Activated naive CD4-positive, alpha-beta T cell treated with anti-CD3 and anti-CD28 coated beads, Interleukin-2, amount 50 U/mL, for 24 hours (primary cell): ENCODE results near the gene MYO5C.
A peak's percentile ranks its signal among the peaks of the same experiment; 100 is the strongest.

ENCODE experiments used
- H3K27ac Mint-ChIP-seq: one replicate; pipeline ENCODE4 v1.8.0; 2021; ENCODE audit warnings: mild to moderate bottlenecking, mixed read lengths
- H3K27me3 Mint-ChIP-seq: one replicate; pipeline ENCODE4 v1.8.0; 2021; ENCODE audit warnings: mixed read lengths
- H3K36me3 Mint-ChIP-seq: one replicate; pipeline ENCODE4 v1.8.0; 2021; ENCODE audit warnings: mixed read lengths
- H3K4me1 Mint-ChIP-seq: one replicate; pipeline ENCODE4 v1.8.0; 2021; ENCODE audit warnings: mixed read lengths
- H3K4me3 Mint-ChIP-seq: one replicate; pipeline ENCODE4 v1.8.0; 2021; ENCODE audit warnings: mild to moderate bottlenecking, mixed read lengths
- H3K9me3 Mint-ChIP-seq: one replicate; pipeline ENCODE4 v1.8.0; 2021; ENCODE audit warnings: mixed read lengths

The MYO5C gene

DNA sequence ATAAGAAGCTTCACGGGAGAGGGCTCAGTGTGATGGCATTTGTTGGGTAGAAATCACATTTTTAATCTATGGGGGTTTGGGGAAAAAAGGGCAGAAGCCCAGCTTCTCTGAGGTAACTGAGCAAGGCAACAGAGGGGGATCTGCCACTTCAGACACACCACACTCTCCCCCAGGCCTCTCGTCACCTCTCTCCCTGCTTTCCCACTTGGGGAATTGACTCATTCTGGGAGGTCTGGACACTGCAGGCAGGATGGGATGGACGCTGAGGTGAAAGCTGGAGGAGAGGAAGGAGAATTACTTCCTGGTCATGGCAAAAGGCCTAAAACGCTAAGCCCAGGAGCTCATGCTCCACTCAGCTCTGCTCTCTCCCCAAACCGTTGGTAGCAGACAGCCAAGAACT lies 33.2 kb downstream of the MYO5C start:
- Mint-ChIP-seq H3K4me1 (peaks cover 34% of the 10 kb centered on the region), H3K27me3 (no peaks in the 10 kb centered on the region), H3K9me3 (no peaks in the 10 kb centered on the region), H3K4me3 (peak overlapping the region; percentile 66), H3K27ac (peak overlapping the region; percentile 87), H3K36me3 (no peaks in the 10 kb centered on the region)

DNA sequence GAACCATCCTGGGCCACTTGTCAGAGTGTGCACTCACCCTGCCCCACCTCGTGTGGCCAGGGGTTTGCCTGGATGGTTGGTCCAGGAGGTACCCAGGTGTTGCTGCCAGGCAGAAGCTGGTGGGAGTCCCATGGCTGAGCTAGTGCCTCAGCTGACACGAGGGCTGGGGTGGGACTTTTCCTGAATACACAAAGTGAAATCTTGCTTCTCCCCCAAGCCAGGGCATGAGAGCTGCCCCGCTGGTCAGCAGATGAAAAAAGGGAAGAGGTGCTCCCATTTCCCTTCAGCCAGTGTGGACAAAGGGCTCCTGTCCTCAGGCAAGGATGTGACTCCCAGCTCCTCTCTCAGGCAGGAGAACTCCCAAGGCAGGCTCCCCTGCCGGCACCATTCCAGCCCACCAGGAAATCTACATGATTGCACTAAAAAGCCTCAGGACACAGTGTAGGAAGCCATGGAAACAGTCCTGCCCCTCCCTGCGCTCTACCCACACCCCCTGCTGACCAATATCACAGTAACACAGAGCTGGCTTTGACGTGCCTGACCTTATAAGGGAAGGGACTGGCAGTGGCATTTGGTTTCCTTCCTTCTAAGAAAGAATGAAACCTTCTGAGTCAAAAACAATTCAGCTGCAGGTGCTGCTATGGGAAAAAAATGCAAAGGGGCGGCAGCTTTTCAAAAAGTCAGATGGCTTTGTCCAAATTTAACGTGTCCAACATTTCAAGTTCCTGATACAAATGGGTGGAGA lies 33.9 kb downstream of the MYO5C start:
- peak overlapping the region; percentile 87 for H3K27ac Mint-ChIP-seq
- peak overlapping the region; percentile 66 for H3K4me3 Mint-ChIP-seq
- H3K36me3 Mint-ChIP-seq = no peaks in the 10 kb centered on the region
- H3K9me3 Mint-ChIP-seq = no peaks in the 10 kb centered on the region
- H3K4me1 Mint-ChIP-seq = peaks cover 34% of the 10 kb centered on the region
- no peaks in the 10 kb centered on the region for H3K27me3 Mint-ChIP-seq

DNA sequence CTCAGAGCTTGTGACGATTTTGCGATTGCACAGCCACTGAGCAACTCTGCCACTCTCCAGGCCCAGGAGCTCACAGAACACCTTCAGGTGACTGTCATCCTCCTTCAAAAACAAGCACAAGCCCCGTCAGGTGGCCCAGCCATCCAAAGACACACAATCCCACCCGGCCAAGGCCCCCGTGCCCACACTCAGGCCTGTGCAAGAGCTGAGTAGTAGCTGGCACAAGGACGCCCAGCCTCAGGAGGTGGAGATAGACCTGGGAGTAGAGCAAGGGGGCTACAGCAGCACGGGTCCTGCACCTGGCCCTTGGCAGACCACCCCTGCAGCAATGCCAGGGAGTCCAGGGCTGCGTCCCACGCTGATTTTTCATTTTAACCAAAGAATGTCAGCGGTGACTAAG lies 34.6 kb downstream of the MYO5C start:
- H3K4me3 Mint-ChIP-seq = no peak overlapping the region
- no peak overlapping the region for H3K27ac Mint-ChIP-seq
- no peaks in the 10 kb centered on the region for H3K36me3 Mint-ChIP-seq
- H3K9me3 Mint-ChIP-seq = no peaks in the 10 kb centered on the region
- H3K27me3 Mint-ChIP-seq = no peaks in the 10 kb centered on the region
- H3K4me1 Mint-ChIP-seq = peaks cover 38% of the 10 kb centered on the region

DNA sequence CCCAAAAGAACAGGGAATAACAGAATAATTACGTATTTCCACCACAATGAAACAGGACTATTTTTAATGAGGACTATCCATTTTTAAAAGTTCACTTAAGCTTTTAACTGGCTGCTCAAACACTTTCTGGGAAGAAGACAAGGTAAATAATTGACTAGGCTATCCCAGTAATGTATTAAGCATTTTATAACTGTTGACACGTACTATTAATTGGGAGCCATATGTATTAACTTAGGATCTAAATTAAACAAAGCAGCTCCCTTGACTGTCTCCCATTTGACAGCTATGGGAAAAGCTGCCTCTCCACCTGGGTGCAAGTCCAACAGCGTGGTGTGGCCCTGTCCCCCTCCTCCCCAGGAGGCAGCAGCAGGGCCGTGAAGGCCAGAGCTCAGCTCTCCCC lies 36.1 kb downstream of the MYO5C start:
- H3K4me1 Mint-ChIP-seq = peaks cover 42% of the 10 kb centered on the region
- H3K27ac Mint-ChIP-seq = no peak overlapping the region
- no peaks in the 10 kb centered on the region for H3K9me3 Mint-ChIP-seq
- H3K4me3 Mint-ChIP-seq = no peak overlapping the region
- H3K36me3 Mint-ChIP-seq = no peaks in the 10 kb centered on the region
- no peaks in the 10 kb centered on the region for H3K27me3 Mint-ChIP-seq

DNA sequence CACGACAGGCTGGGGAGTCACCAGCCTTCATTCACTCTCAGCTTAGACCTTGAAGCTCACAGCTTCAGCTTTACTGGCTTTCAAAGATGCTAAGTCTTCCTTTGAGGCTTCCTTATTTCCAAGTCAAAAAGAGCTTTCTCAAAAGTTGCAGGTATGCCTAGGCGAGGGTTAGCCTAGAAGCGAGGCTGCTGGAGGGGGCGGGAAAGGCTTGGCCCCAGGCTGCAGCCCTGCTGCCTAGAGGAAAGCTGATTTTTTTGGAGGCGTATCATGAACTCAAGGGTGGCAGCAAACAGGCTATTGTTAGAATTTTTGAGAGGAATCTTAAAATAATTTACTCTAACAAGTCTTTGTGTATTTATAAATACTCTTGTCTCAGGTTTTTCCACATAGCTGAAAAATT lies 37.1 kb downstream of the MYO5C start:
- H3K4me3 Mint-ChIP-seq = no peak overlapping the region
- no peaks in the 10 kb centered on the region for H3K27me3 Mint-ChIP-seq
- peaks cover 35% of the 10 kb centered on the region for H3K4me1 Mint-ChIP-seq
- H3K9me3 Mint-ChIP-seq = no peaks in the 10 kb centered on the region
- no peaks in the 10 kb centered on the region for H3K36me3 Mint-ChIP-seq
- H3K27ac Mint-ChIP-seq = no peak overlapping the region

DNA sequence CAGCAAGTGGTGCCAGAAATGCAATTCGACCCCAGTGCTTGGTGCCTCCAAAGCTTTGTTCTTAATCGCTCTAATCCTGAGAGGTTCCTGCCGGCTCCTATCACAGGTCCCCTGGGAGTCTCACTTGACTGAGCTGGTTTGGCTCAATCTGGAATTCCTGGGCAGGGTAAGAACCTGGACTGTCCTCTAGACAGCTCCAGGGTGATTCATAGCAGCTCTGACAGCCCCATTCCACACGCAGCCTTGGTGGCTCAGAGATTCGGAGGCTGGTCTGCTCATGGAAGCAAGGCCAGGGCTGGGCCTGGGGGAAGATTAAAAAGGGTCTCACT lies 37.9 kb downstream of the MYO5C start:
- no peaks in the 10 kb centered on the region for H3K27me3 Mint-ChIP-seq
- H3K4me3 Mint-ChIP-seq = no peak overlapping the region
- H3K27ac Mint-ChIP-seq = no peak overlapping the region
- H3K36me3 Mint-ChIP-seq = no peaks in the 10 kb centered on the region
- H3K4me1 Mint-ChIP-seq = peaks cover 30% of the 10 kb centered on the region
- H3K9me3 Mint-ChIP-seq = no peaks in the 10 kb centered on the region

DNA sequence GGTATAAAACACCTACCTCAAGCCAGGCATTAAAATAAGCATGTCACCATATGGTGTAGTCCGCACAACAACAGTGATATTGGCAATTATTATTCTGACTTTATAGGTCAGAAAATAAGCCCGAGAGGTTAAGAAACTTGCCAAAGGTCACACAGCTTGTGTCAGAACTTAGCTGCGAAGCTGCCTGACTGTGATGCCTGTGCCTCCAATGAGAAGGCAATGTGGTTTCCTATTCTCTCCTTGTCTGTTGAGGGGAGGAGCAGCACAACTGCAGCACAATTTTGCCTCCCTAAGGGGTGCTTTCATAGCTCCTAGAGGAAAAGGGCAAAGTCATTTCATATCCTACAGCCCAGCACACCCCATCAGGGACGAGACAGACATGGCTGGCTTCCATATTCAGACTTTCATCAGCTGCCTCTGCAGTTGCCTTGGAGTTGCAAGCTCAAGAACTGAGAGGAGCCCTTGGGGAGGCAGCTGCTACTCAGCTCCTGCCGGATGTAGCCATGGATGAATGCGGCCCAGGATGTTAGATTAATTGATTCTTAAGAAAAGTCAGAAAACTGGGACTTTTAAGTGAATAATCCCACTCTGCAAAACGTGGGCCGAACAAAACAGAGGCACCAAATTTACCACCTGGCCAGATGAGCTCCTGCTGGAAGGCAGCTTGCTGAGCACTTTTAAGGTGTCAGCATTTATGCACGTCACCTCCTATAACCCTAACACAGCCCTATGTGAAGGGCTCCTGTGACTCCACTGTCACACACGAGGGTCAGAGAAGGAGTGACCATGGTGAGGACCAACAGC lies 38.5 kb downstream of the MYO5C start:
- Mint-ChIP-seq H3K36me3 (no peaks in the 10 kb centered on the region), H3K4me1 (peaks cover 26% of the 10 kb centered on the region), H3K9me3 (no peaks in the 10 kb centered on the region), H3K4me3 (peak overlapping the region; percentile 7), H3K27me3 (no peaks in the 10 kb centered on the region), H3K27ac (no peak overlapping the region)

DNA sequence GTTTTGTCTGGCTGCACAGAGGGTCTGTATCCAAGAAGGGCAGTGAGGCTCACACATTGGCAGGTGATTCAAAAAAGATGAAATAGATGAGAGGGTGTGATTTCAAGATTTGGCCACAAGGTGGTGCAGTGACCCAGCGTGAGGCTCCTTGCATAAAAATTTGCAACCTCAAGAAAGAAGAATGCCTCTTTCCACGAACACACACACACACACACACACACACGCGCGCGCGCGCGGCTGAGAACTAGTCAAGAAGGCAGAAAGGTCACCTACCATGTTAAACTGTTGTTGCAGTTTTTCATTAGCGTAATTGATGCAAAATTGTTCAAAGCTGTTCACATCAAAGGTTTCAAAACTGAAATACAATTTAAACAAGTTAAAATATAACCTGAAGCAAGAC lies 39.2 kb downstream of the MYO5C start:
- Mint-ChIP-seq H3K9me3 (no peaks in the 10 kb centered on the region), H3K27ac (peak overlapping the region; percentile 77), H3K4me3 (peak overlapping the region; percentile 77), H3K4me1 (peaks cover 18% of the 10 kb centered on the region), H3K27me3 (no peaks in the 10 kb centered on the region), H3K36me3 (no peaks in the 10 kb centered on the region)

DNA sequence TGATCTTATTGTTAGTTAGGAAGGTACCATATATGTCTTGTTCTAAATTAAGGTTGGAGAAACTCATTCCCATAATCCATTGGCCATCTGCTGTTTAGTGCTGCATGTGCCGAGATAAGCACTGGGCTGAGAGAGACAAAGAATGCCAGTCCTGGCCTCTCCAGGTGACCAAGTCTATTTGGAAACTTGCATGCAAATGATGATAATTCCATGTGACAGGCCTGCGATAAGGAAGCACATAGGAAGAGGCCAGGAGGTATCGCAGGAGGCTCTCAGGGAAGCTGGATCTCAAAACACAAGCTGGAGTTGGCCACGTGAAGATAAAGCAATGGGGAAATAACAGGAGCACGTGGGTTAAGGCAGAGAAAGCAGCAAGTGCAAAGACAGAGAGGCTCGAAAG lies 39.7 kb downstream of the MYO5C start:
- H3K4me3 Mint-ChIP-seq = no peak overlapping the region
- no peaks in the 10 kb centered on the region for H3K27me3 Mint-ChIP-seq

DNA sequence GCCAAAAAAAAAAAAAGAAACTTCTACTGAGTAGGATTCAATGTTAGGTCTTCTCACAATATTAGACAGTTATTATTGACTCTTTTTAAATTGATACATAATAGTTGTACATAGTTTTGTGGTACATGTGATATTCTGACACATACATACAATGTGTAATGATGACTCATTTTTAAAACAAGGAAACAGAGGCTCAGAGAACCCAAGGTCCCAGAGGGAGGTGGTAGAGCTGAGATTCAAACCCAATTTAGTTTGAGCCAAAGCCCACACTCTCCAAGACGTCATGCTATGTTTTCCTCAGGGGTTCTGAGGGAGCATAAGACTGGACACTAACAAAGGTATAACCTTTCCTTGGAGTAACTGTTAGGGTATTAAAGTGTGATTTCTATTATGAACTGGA lies 40.6 kb downstream of the MYO5C start:
- Mint-ChIP-seq H3K4me1 (peaks cover 14% of the 10 kb centered on the region), H3K27me3 (no peaks in the 10 kb centered on the region), H3K27ac (no peak overlapping the region), H3K36me3 (no peaks in the 10 kb centered on the region), H3K4me3 (no peak overlapping the region), H3K9me3 (no peaks in the 10 kb centered on the region)

More for the DNA sequence above, 39.7 kb downstream of the MYO5C start:
- Mint-ChIP-seq H3K27ac (peak overlapping the region; percentile 14), H3K36me3 (no peaks in the 10 kb centered on the region), H3K4me1 (peaks cover 16% of the 10 kb centered on the region), H3K9me3 (no peaks in the 10 kb centered on the region)

DNA sequence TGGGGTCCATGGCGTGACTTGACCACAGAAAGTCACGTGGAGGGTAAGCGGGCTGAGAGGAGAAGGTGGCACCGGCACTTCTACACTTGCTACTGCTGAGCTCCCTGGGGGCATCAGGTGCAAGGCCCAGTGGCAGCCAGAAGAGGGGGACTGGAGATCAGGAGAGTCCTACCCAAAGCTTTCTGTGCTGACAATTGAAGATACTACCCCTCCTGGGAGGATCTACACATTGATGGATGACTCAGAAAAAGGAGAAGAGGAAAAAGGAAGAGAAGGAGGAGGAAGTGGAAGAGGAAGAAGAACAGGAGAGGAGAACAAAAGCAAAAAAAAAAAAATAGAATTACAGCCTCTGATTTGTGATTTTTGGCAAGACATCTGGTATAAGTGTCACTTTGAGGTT lies 41.2 kb downstream of the MYO5C start:
- Mint-ChIP-seq H3K27ac (peak overlapping the region; percentile 89), H3K27me3 (no peaks in the 10 kb centered on the region), H3K36me3 (no peaks in the 10 kb centered on the region), H3K9me3 (no peaks in the 10 kb centered on the region), H3K4me3 (peak overlapping the region; percentile 33), H3K4me1 (peaks cover 14% of the 10 kb centered on the region)

DNA sequence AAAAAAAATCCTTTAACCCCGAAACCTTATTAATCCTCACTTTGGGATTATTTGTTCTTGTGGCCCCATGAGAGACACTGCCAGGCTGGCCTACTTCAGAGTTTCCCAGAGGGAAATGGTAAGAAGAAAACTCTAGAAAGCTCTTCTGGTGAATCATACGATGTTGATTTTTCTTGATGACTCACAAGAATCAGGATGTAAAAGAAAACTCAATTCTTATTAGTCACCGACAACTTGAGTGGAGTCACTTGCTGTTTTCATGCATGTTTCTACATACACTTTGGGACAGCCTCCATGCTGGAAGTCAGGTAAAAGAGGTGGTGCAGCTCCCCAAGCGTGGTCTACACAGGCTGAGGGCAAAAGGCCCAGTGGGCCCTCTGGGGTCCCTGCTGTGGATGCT lies 42.8 kb downstream of the MYO5C start:
- Mint-ChIP-seq H3K36me3 (no peaks in the 10 kb centered on the region), H3K27me3 (no peaks in the 10 kb centered on the region), H3K9me3 (no peaks in the 10 kb centered on the region), H3K4me1 (peaks cover 14% of the 10 kb centered on the region), H3K4me3 (no peak overlapping the region), H3K27ac (no peak overlapping the region)

DNA sequence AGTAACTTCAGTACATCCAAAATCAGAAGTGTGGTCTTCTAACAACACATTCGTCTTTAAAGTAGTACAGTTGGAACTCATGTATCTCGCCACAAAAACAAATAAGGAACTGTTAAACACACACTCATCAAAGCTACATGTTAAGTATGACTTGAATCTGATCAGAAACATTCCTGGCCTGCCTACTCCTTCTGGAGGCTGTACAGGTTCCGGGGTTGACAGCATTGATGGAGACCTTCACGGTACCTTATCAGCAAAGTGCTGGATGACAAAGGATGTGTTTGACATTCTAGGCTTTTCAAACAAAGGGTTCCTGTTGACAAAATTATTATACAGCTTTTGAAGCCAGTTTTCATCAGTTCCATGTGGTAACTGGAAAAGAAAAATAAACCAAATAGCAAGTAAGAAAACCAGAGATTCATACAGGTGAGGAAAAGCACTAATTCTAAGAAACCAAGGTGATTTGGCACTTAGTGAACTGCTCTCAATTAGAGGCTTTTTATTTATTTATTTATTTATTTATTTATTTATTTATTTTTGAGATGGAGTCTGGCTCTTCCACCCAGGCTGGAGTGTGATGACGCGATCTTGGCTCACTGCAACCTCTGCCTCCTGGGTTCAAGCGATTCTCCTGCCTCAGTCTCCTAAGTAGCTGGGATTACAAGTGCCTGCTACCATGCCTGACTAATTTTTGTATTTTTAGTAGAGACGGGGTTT lies 44.3 kb downstream of the MYO5C start:
- no peak overlapping the region for H3K27ac Mint-ChIP-seq
- no peaks in the 10 kb centered on the region for H3K36me3 Mint-ChIP-seq
- peaks cover 11% of the 10 kb centered on the region for H3K4me1 Mint-ChIP-seq
- H3K9me3 Mint-ChIP-seq = no peaks in the 10 kb centered on the region
- H3K27me3 Mint-ChIP-seq = no peaks in the 10 kb centered on the region
- H3K4me3 Mint-ChIP-seq = no peak overlapping the region

DNA sequence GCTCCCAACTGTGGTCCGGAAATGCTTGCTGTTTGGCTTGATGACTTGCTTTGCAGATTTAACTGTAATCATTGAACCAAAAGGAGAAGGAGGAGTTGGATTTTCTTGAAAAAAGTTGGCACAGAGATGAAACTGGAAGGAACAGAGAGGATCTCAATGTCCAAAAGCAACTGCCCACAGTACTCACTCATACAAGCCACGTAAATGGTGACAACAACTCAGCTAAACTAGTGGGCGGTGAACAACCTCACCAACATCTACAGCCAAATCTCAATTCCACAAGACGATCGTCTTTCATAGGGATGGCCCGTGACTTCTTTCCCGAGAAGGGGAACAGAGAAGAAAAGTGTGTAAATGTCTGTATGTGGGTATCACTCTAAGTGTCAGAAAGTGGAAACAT lies 48.1 kb downstream of the MYO5C start:
- Mint-ChIP-seq H3K9me3 (no peaks in the 10 kb centered on the region), H3K4me3 (no peak overlapping the region), H3K36me3 (no peaks in the 10 kb centered on the region), H3K27me3 (no peaks in the 10 kb centered on the region), H3K4me1 (no peaks in the 10 kb centered on the region), H3K27ac (no peak overlapping the region)

DNA sequence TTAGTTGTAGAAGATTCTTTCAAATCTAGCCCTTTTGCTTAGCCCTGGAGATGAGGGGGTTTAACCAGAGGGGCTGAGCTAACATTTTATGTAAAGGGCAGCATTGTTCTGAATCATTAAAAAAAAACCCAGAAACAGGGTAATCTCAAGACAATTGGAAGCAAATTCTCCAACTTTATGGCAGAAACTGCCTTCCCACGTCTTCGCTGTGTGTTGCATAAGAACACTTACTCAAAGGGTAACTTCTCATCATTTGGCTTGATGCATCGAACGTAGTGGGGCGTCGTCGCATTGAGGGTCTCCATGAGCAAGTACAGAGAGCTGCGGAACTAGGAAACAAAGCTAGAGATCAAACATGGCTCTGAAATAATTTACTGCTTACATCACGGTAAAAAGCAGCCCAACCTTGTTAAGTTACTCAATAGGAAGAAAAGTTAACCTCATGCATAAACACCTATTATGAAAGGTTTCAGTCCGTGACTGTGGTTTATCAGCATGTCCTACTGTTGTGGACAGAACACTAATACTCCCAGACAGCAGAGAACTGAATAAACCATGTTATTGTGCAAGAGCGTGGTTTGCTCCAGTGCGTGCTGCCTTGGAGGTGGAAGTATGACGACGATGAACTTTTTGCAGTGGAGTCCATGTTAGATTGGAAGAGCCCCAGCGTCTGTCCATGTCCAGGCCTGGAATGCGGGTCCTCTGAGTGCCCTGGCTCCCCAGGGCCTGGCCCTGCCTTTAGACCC lies 48.7 kb downstream of the MYO5C start:
- H3K4me1 Mint-ChIP-seq = no peaks in the 10 kb centered on the region
- no peaks in the 10 kb centered on the region for H3K9me3 Mint-ChIP-seq
- H3K27ac Mint-ChIP-seq = no peak overlapping the region
- H3K4me3 Mint-ChIP-seq = no peak overlapping the region
- no peaks in the 10 kb centered on the region for H3K27me3 Mint-ChIP-seq
- H3K36me3 Mint-ChIP-seq = no peaks in the 10 kb centered on the region
